Measurements from ENCODE around the gene ZNRF4. TPM values are rescaled to one million over a fixed set of nuclear protein-coding genes. Genes with fewer than 3 reads are reported as not detected.

Gene ZNRF4
- total RNA-seq, 4 donors from 2014 or later = not detected

DNA sequence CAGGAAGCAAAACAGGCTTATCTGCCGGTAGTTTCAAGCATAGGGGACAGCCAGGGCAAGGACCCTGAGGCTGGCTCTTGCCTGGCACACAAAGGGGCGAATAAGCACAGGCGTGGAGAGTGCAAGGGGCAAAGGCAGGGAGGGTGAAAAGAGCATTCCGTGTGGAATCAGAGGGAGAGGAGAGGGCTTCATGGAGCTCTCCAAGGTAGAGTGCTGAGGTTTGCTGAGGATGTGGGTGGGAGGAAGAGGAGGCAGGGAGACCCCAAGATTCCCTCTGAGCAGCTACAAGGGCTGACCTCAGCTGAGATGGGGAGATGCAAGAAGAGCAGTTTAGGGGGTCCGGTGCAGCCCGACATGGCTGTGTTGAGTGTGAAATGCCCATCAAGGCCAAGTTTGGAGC, 36.5 kb upstream of the ZNRF4 start:
- H3K4me3 ChIP-seq = no peak overlapping the region
- intact Hi-C loops (cut with DNase I; ENCODE audit: low total_unique reads) = no loop called here
- H3K27me3 ChIP-seq = peaks cover 0 to 12% of the 10 kb centered on the region in 2 donors
- H3K9me3 ChIP-seq = no peaks in the 10 kb centered on the region
- DNase-seq = no peak
- no peak overlapping the region for H3K27ac ChIP-seq
- no peaks in the 10 kb centered on the region for H3K36me3 ChIP-seq
- TF ChIP-seq, protein P1, sequence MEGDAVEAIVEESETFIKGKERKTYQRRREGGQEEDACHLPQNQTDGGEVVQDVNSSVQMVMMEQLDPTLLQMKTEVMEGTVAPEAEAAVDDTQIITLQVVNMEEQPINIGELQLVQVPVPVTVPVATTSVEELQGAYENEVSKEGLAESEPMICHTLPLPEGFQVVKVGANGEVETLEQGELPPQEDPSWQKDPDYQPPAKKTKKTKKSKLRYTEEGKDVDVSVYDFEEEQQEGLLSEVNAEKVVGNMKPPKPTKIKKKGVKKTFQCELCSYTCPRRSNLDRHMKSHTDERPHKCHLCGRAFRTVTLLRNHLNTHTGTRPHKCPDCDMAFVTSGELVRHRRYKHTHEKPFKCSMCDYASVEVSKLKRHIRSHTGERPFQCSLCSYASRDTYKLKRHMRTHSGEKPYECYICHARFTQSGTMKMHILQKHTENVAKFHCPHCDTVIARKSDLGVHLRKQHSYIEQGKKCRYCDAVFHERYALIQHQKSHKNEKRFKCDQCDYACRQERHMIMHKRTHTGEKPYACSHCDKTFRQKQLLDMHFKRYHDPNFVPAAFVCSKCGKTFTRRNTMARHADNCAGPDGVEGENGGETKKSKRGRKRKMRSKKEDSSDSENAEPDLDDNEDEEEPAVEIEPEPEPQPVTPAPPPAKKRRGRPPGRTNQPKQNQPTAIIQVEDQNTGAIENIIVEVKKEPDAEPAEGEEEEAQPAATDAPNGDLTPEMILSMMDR (IDR thresholded peaks at IDR 0.05) = no peak
- TF ChIP-seq POLR2A (IDR thresholded peaks at IDR 0.05) = no peak
- no peaks in the 10 kb centered on the region for H3K4me1 ChIP-seq

- intact Hi-C loops (cut with DNase I; ENCODE audit: low total_unique reads) = no loop called here
- Histone ChIP-seq H3K27ac (no peak overlapping the region), H3K36me3 (no peaks in the 10 kb centered on the region), H3K4me1 (no peaks in the 10 kb centered on the region), H3K9me3 (no peaks in the 10 kb centered on the region), H3K4me3 (no peak overlapping the region), H3K27me3 (peaks cover 0 to 12% of the 10 kb centered on the region in 2 donors)
- no peak for DNase-seq
- TF ChIP-seq POLR2A (IDR thresholded peaks at IDR 0.05) = no peak
- TF ChIP-seq, protein P1 (IDR thresholded peaks at IDR 0.05) = no peak
These were observed 34.3 kb upstream of the ZNRF4 start for GRCh38 chr19:5420953-5421352.

DNA sequence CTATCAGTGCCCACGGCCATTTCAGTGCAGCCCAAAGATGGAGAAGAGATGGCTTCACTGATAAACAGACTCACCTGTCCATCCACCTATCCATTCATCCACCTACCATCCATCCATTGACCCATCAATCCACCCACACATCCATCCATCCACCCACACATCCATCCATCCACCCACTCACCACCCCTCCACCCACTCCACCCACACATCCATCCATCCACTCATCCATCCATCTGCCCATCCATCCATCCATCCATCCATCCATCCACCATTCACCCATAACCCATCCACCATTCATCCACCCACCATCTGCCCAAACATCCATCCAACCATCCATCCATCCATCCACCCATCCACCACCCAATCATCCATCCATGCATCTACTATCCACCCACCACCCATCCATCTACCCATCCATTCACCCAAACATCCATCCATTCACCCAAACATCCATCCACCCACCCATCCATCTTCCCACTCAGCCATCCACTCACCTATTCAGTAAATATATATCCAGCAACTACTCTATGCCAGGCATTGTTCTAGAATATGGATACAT, 31.6 kb upstream of the ZNRF4 start:
- no peaks in the 10 kb centered on the region for H3K9me3 ChIP-seq
- no peak for DNase-seq
- TF ChIP-seq, protein P1 (IDR thresholded peaks at IDR 0.05) = no peak
- intact Hi-C loops (cut with DNase I; ENCODE audit: low total_unique reads) = no loop called here
- no peak overlapping the region for H3K27ac ChIP-seq
- H3K4me1 ChIP-seq = no peaks in the 10 kb centered on the region
- no peaks in the 10 kb centered on the region for H3K27me3 ChIP-seq
- H3K36me3 ChIP-seq = no peaks in the 10 kb centered on the region
- no peak overlapping the region for H3K4me3 ChIP-seq

DNA sequence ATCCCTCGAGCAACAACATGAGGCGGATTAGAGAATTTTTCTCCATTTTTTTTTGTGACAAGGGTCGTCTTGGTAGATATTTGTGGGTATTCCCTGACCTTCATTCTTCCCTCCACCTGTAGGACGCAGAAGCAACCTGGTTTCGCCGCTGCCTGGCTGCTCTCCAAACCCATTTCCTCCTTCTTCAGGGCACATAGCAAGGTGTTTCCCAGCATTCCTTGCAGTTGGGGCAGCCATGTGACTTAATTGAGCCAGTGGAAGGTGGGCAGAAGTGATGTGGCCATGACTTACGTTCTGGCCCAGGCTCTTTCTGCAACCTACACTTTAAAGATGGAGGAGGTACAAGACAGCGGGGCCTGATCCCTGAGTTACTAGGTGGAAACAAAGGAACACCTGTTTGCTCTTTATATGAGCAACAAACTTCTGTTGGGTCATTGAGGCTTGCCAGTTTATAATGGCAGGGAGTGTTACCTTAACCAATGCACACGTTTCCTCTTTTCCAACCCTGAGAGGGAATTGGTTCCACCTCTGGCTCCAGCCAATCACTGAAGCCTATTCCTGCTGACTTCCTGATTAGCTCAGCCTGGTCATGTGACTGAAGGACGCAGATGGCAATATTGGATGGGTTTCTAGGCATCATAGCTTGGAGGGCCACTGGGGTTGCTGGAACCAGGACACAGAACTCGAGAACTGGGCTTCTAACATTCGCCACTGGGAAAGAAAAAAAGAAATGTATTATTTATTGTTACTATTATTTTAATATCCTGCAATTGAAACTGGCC, 30.8 kb upstream of the ZNRF4 start:
- H3K4me3 ChIP-seq = no peak overlapping the region
- TF ChIP-seq, protein P1 (IDR thresholded peaks at IDR 0.05) = no peak
- no peak for TF ChIP-seq POLR2A (IDR thresholded peaks at IDR 0.05)
- intact Hi-C loops (cut with DNase I; ENCODE audit: low total_unique reads) = no loop called here
- no peaks in the 10 kb centered on the region for H3K4me1 ChIP-seq
- DNase-seq = no peak
- no peak overlapping the region for H3K27ac ChIP-seq
- H3K9me3 ChIP-seq = no peaks in the 10 kb centered on the region
- H3K36me3 ChIP-seq = no peaks in the 10 kb centered on the region
- H3K27me3 ChIP-seq = no peaks in the 10 kb centered on the region

GRCh38 chr19:5425260-5425659, 30.0 kb upstream of the ZNRF4 start:
- H3K27me3 ChIP-seq = no peaks in the 10 kb centered on the region
- intact Hi-C loops (cut with DNase I; ENCODE audit: low total_unique reads) = no loop called here
- H3K27ac ChIP-seq = no peak overlapping the region
- H3K4me3 ChIP-seq = no peak overlapping the region
- DNase-seq = no peak
- no peaks in the 10 kb centered on the region for H3K36me3 ChIP-seq
- H3K4me1 ChIP-seq = no peaks in the 10 kb centered on the region
- no peaks in the 10 kb centered on the region for H3K9me3 ChIP-seq
- TF ChIP-seq, protein P1 (IDR thresholded peaks at IDR 0.05) = no peak
- no peak for TF ChIP-seq POLR2A (IDR thresholded peaks at IDR 0.05)

Measured in uterus (tissue), 4 donors.